Activated naive CD4-positive, alpha-beta T cell (primary cell): ENCODE measurements around the gene PTPRE.

Experiments used
- DNase-seq, 4 experiments: peaks; one replicate each; lab custom pipeline; 2025; lab: John Stamatoyannopoulos, UW

PTPRE gene

GRCh38 chr10:127883516-127883915 lies 23.4 kb upstream of the PTPRE start:
- no peak for DNase-seq

- no peak for DNase-seq
These were observed 22.4 kb upstream of the PTPRE start for GRCh38 chr10:127884501-127884900.

GRCh38 chr10:127886371-127887051 lies 20.4 kb upstream of the PTPRE start:
- no peak for DNase-seq

GRCh38 chr10:127887541-127888415 lies 19.1 kb upstream of the PTPRE start:
- DNase-seq: no peak

- DNase-seq: no peak
These were observed 18.2 kb upstream of the PTPRE start for GRCh38 chr10:127888521-127889312.

- no peak for DNase-seq
These were observed 17.2 kb upstream of the PTPRE start for GRCh38 chr10:127889605-127890195.

- no peak for DNase-seq
These were observed 16.7 kb upstream of the PTPRE start for GRCh38 chr10:127890216-127890615.

GRCh38 chr10:127890832-127891334 lies 16.0 kb upstream of the PTPRE start:
- no peak for DNase-seq

GRCh38 chr10:127892743-127893142 lies 14.2 kb upstream of the PTPRE start, which contains the start of gene CLRN3:
CLRN3 (minus strand) TSS chr10:127892941; CDS start chr10:127892784, 157 bp downstream.
- no peak for DNase-seq

- no peak for DNase-seq
These were observed 12.8 kb upstream of the PTPRE start for GRCh38 chr10:127894146-127894545.

GRCh38 chr10:127896590-127896989 lies 10.3 kb upstream of the PTPRE start:
- no peak for DNase-seq

GRCh38 chr10:127897177-127897576 lies 9.7 kb upstream of the PTPRE start:
- no peak for DNase-seq

- DNase-seq: no peak
These were observed 7.0 kb upstream of the PTPRE start for GRCh38 chr10:127899766-127900387.

GRCh38 chr10:127903789-127904188 lies 3.1 kb upstream of the PTPRE start:
- no peak for DNase-seq

- DNase-seq: no peak
These were observed 2.4 kb upstream of the PTPRE start for GRCh38 chr10:127904311-127905000.

GRCh38 chr10:127905001-127905847 lies 1.7 kb upstream of the PTPRE start:
- no peak for DNase-seq

GRCh38 chr10:127905848-127906261 lies 1.0 kb upstream of the PTPRE start:
- DNase-seq: no peak

GRCh38 chr10:127907411-127908105 lies 655 bp downstream of the PTPRE start:
- DNase-seq: peak in 1 of 4 experiments; percentile 10
